K562 (cell line): ENCODE data around the gene GRIK3. TPM values are rescaled to one million over a fixed set of nuclear protein-coding genes. Genes with fewer than 3 reads are reported as not detected.

Experiments
- ATAC-seq: fragments of 200-7000 bp; cut with Tn5 transposase; 3 replicates; pipeline ENCODE4 v1.9.1; 2020; ENCODE audit warnings: moderate library complexity
- BruUV-seq: library from RNA; stranded (reverse); fragments of 400-500 nt; replicated peaks from 2 replicates; lab custom pipeline; 2021; lab: Mats Ljungman, UMichigan
- CTCF ChIA-PET: fragments of 300-600 bp; formaldehyde crosslinking; extraction: SDS; loops from one replicate; lab custom pipeline; 2021; ENCODE audit warnings: low intra/inter-chr PET ratio; lab: Yijun Ruan, JAX
- POLR2A ChIA-PET: fragments of 300-600, 350-650 bp; sonication (Branson Sonifier 250); formaldehyde crosslinking; extraction: SDS; loops from one replicate; lab custom pipeline; 2021; ENCODE audit warnings: antibody characterized with exemption, inconsistent platforms; lab: Yijun Ruan, JAX
- DNase-seq, 4 experiments: peaks; one replicate each; pipeline versions ENCODE4 v3.0.0 to v3.0.0-alpha.2; 2011 to 2018; ENCODE audit warnings: low spot score in 3 of 4, mixed read lengths in 3 of 4; ENCODE audit errors: extremely low read depth in 1 of 4
- FAIRE-seq: peaks from 2 replicates; lab custom pipeline; 2011; peaks lifted over from hg19 to GRCh38; lab: Jason Lieb, UNC
- H2AFZ ChIP-seq: 2 replicates; pipeline ENCODE4 v1.6.0; 2011; ENCODE audit warnings: low read depth, low read length, control low read depth, inconsistent platforms
- H3K27ac ChIP-seq: fragments of 200-600 bp; 3 replicates; pipeline ENCODE4 v1.8.0; 2011; ENCODE audit warnings: low read depth, mild to moderate bottlenecking, control low read depth, inconsistent platforms, low read length, moderate library complexity, mixed read lengths; ENCODE audit errors: extremely low read depth
- H3K27me3 ChIP-seq, 2 experiments: fragments of 300-600 bp in 1 of 2; 2 replicates in 1 of 2; 3 replicates in 1 of 2; pipeline versions ENCODE4 v1.6.0 to v1.8.0; 2011; ENCODE audit warnings: inconsistent platforms in 2 of 2, low read length in 2 of 2, mild to moderate bottlenecking in 1 of 2, mixed read lengths in 1 of 2, moderate library complexity in 1 of 2; ENCODE audit not compliant: control insufficient read depth in 2 of 2, insufficient read depth in 2 of 2
- H3K36me3 ChIP-seq: fragments of 300-600 bp; 3 replicates; pipeline ENCODE4 v1.8.0; 2011; ENCODE audit warnings: mild to moderate bottlenecking, low read length, inconsistent platforms; ENCODE audit not compliant: control insufficient read depth, insufficient read depth
- H3K4me1 ChIP-seq, 2 experiments: fragments of 200-600 bp in 1 of 2; replicated peaks in 1 of 2; 2 replicates in 1 of 2; 3 replicates in 1 of 2; pipeline versions ENCODE4 v1.5.1 to v1.8.0; 2011; ENCODE audit warnings: inconsistent platforms in 2 of 2, low read length in 2 of 2, mild to moderate bottlenecking in 1 of 2, mixed read lengths in 1 of 2, moderate library complexity in 1 of 2; ENCODE audit not compliant: control insufficient read depth in 2 of 2, insufficient read depth in 2 of 2
- H3K4me2 ChIP-seq: 2 replicates; pipeline ENCODE4 v1.6.1; 2011; ENCODE audit warnings: low read length, control low read depth, inconsistent platforms, mixed read lengths; ENCODE audit not compliant: insufficient read depth
- H3K4me3 ChIP-seq: fragments of 200-600 bp; sonication (generic), shearing (Covaris generic); 2 replicates; pipeline ENCODE4 v1.5.1; 2016; ENCODE audit warnings: control low read depth, inconsistent platforms
- H3K79me2 ChIP-seq: fragments of 200-600 bp; 3 replicates; pipeline ENCODE4 v1.8.0; 2011; ENCODE audit warnings: low read length, inconsistent platforms; ENCODE audit not compliant: control insufficient read depth, insufficient read depth
- H3K9ac ChIP-seq, 2 experiments: 2 replicates each; pipeline versions ENCODE4 v1.6.0 to v1.6.1; 2011; ENCODE audit warnings: low read depth in 2 of 2, low read length in 2 of 2, control low read depth in 1 of 2, inconsistent platforms in 1 of 2, mild to moderate bottlenecking in 1 of 2, mixed read lengths in 1 of 2; ENCODE audit not compliant: insufficient read depth in 1 of 2
- H3K9me1 ChIP-seq: one replicate; pipeline ENCODE4 v1.6.0; 2011; ENCODE audit warnings: inconsistent platforms, mild to moderate bottlenecking, low read length, moderate library complexity; ENCODE audit not compliant: control insufficient read depth, insufficient read depth
- H3K9me3 ChIP-seq: replicated peaks from 2 replicates; pipeline ENCODE4 v1.5.1; 2011; ENCODE audit warnings: low read depth, low read length, inconsistent platforms; ENCODE audit not compliant: control insufficient read depth, insufficient read depth
- H4K20me1 ChIP-seq: replicated peaks from 2 replicates; pipeline ENCODE4 v1.6.1; 2011; ENCODE audit warnings: low read length, inconsistent platforms, mixed read lengths; ENCODE audit not compliant: control insufficient read depth, insufficient read depth
- HDAC8 ChIP-seq: fragments of 450-650 bp; IDR thresholded peaks from 2 replicates; pipeline ENCODE4 v1.6.1; 2016; ENCODE audit warnings: mild to moderate bottlenecking, missing genetic modification characterization, moderate library complexity, missing compliant biosample characterization
- MCM7 ChIP-seq, 2 experiments: fragments of 450-650 bp; IDR thresholded peaks; 2 replicates each; pipeline ENCODE4 v1.6.1; 2016 to 2018
- SETDB1 ChIP-seq: IDR thresholded peaks from one replicate; pipeline ENCODE4 v1.6.1; 2012; ENCODE audit warnings: low read length, control low read depth, inconsistent platforms
- TOE1 ChIP-seq, 2 experiments: fragments of 450-650 bp in 1 of 2; sonication (generic) in 1 of 2; formaldehyde crosslinking in 1 of 2; IDR thresholded peaks; 2 replicates each; pipeline versions ENCODE4 v1.7.1 to v1.8.0; 2016 to 2022; ENCODE audit warnings: borderline replicate concordance in 2 of 2, mild to moderate bottlenecking in 2 of 2, antibody characterized with exemption in 1 of 2, inconsistent platforms in 1 of 2, low read depth in 1 of 2, missing genetic modification reagents in 1 of 2, moderate library complexity in 1 of 2
- USF1 ChIP-seq: sonication (generic); formaldehyde crosslinking; IDR thresholded peaks from 2 replicates; pipeline ENCODE4 v1.9.0; 2022; ENCODE audit warnings: mild to moderate bottlenecking, missing genetic modification reagents
- WGBS: fragments of 100-300 bp; shearing (Covaris generic); methylation state at CpG from one replicate; pipeline ENCODE4 v1.1.6; 2016; ENCODE audit warnings: low coverage, mixed read lengths; ENCODE audit not compliant: insufficient coverage; ENCODE audit errors: missing lambda C conversion rate; 5-methylcytosine and 5-hydroxymethylcytosine counted together
- in situ Hi-C: fragments of 300-500 bp; cut with MboI; formaldehyde crosslinking; loops from 4 replicates; pipeline ENCODE4 v1.15.0; 2018; ENCODE audit warnings: inconsistent platforms, mixed read lengths
- intact Hi-C: fragments of 100-400 bp; cut with micrococcal nuclease; formaldehyde crosslinking; loops from 2 replicates; pipeline ENCODE4 v1.14.2; 2022
- polyA plus RNA-seq, 8 experiments: library from polyadenylated mRNA; depleted of rRNA in 4 of 8; stranded (reverse) in 5 of 8; unstranded in 3 of 8; fragments of >200 nt; fragmentation: Nextera tagmentation in 2 of 8; fragmentation: Illumina TruSeq in 1 of 8; extraction: Ambion mirVana in 2 of 8; extraction: Trizol in 1 of 8; gene quantifications; 2 replicates each; pipeline versions ENCODE4 v1.2.1 to v1.2.3, GENCODE V29; 2011 to 2014; ENCODE audit warnings: inconsistent platforms in 1 of 8, missing spikeins in 1 of 8
- total RNA-seq, 7 experiments: library from RNA; depleted of rRNA in 6 of 7; stranded (reverse); fragments of >200 nt in 6 of 7; fragmentation: Illumina TruSeq in 2 of 7; extraction: Trizol in 2 of 7; gene quantifications; 2 replicates each; pipeline versions ENCODE4 v1.2.1 to v1.2.3, GENCODE V29; 2011 to 2021; ENCODE audit warnings: low replicate concordance in 1 of 7

The GRIK3 gene
- total and polyA plus RNA-seq, 9 of the 15 experiments (the other 6 are each of a cell fraction or from before 2014, with no cell fraction given), result not detected

GRCh38 chr1:37040261-37040660 is 5.9 kb upstream of the GRIK3 start:
- no TSS peak for BruUV-seq
- CTCF ChIA-PET, result no interaction called here
- H3K9me3 ChIP-seq, result no peaks in the 10 kb centered on the region

More at GRCh38 chr1:37040261-37040660, 5.9 kb upstream of the GRIK3 start:
- in situ Hi-C loops (no loop called here), intact Hi-C loops (no loop called here)
- no peaks in the 10 kb centered on the region for H3K79me2 ChIP-seq
- peaks cover 6 to 41% of the 10 kb centered on the region in 2 experiments; a peak in 4 of 5 replicates for H3K27me3 ChIP-seq
- no peaks in the 10 kb centered on the region for H3K9me1 ChIP-seq
- H3K4me1 ChIP-seq, result peaks cover 0 to 13% of the 10 kb centered on the region in 2 experiments; a peak in 3 of 5 replicates
- peaks cover 26% of the 10 kb centered on the region for H4K20me1 ChIP-seq
- H3K36me3 ChIP-seq, result no peaks in the 10 kb centered on the region
- no peak overlapping the region for H3K4me3 ChIP-seq
- no peak for DNase-seq
- POLR2A ChIA-PET, result no interaction called here
- no peak for FAIRE-seq
- TF ChIP-seq MCM7 (IDR thresholded peaks at IDR 0.05), result no peak
- no peak for TF ChIP-seq HDAC8 (tag)
- no peak for TF ChIP-seq SETDB1
- TF ChIP-seq USF1, result no peak
- no peak for TF ChIP-seq TOE1 (IDR thresholded peaks at IDR 0.05; ENCODE audit: borderline replicate concordance)
- no peak for TF ChIP-seq TOE1 (CRISPR knock-in tag; IDR thresholded peaks at IDR 0.05; ENCODE audit: borderline replicate concordance, low read depth)
- no peak overlapping the region for H3K9ac ChIP-seq
- H2AFZ ChIP-seq, result no peak overlapping the region
- H3K4me2 ChIP-seq, result no peak overlapping the region
- H3K27ac ChIP-seq, result no peak overlapping the region
- WGBS, result 0% methylated on average over 3 of the region's 3 CpGs
- ATAC-seq, result no peak
